DMS153 (cell line): ENCODE results near the gene HS3ST4.

ENCODE experiments used
- DNase-seq: peaks from one replicate; lab custom pipeline; 2025; lab: John Stamatoyannopoulos, UW

The HS3ST4 gene

GRCh38 chr16:26108836-26109505, 417.2 kb downstream of the HS3ST4 start:
- DNase-seq: no peak

- DNase-seq: no peak
Observed at GRCh38 chr16:26111900-26112299, 420.1 kb downstream of the HS3ST4 start.

- DNase-seq: no peak
Observed at GRCh38 chr16:26118575-26118974, 426.8 kb downstream of the HS3ST4 start.

- no peak for DNase-seq
Observed at GRCh38 chr16:26120729-26121128, 429.0 kb downstream of the HS3ST4 start.

- DNase-seq: no peak
Observed at GRCh38 chr16:26128296-26128695, 436.5 kb downstream of the HS3ST4 start.

GRCh38 chr16:26129997-26130396, 438.2 kb downstream of the HS3ST4 start:
- DNase-seq: no peak

- peak; percentile 63 for DNase-seq
Observed at GRCh38 chr16:26133416-26134093, 441.8 kb downstream of the HS3ST4 start.

GRCh38 chr16:26134588-26134987, 442.8 kb downstream of the HS3ST4 start:
- no peak for DNase-seq

GRCh38 chr16:26137956-26138355, 446.2 kb downstream of the HS3ST4 start:
- no peak for DNase-seq

- DNase-seq: no peak
Observed at GRCh38 chr16:26139091-26139490, 447.3 kb downstream of the HS3ST4 start.

GRCh38 chr16:26139884-26140283, 448.1 kb downstream of the HS3ST4 start:
- no peak for DNase-seq

- DNase-seq: no peak
Observed at GRCh38 chr16:26149364-26150190, 457.8 kb downstream of the HS3ST4 start.

GRCh38 chr16:26155221-26155620, 463.5 kb downstream of the HS3ST4 start:
- DNase-seq: no peak

GRCh38 chr16:26157319-26157718, 465.6 kb downstream of the HS3ST4 start:
- DNase-seq: no peak

- no peak for DNase-seq
Observed at GRCh38 chr16:26158142-26158759, 466.5 kb downstream of the HS3ST4 start.

GRCh38 chr16:26161461-26162180, 469.9 kb downstream of the HS3ST4 start:
- DNase-seq: no peak

GRCh38 chr16:26169473-26169872, 477.7 kb downstream of the HS3ST4 start:
- no peak for DNase-seq

- no peak for DNase-seq
Observed at GRCh38 chr16:26175944-26176343, 484.2 kb downstream of the HS3ST4 start.

GRCh38 chr16:26177438-26177837, 485.7 kb downstream of the HS3ST4 start:
- DNase-seq: no peak

- no peak for DNase-seq
Observed at GRCh38 chr16:26178298-26178697, 486.5 kb downstream of the HS3ST4 start.

GRCh38 chr16:26186091-26186615, 494.4 kb downstream of the HS3ST4 start:
- no peak for DNase-seq
